ENCODE results near the gene BAHCC1. TPM values are rescaled to one million over a fixed set of nuclear protein-coding genes. Genes with fewer than 3 reads are reported as not detected.
A peak's percentile ranks its signal among the peaks of the same experiment; 100 is the strongest.

The BAHCC1 gene
- total and polyA plus RNA-seq, 2 of the 4 experiments (the other 2 are of a cell fraction): 0.36 to 7.8 TPM

DNA sequence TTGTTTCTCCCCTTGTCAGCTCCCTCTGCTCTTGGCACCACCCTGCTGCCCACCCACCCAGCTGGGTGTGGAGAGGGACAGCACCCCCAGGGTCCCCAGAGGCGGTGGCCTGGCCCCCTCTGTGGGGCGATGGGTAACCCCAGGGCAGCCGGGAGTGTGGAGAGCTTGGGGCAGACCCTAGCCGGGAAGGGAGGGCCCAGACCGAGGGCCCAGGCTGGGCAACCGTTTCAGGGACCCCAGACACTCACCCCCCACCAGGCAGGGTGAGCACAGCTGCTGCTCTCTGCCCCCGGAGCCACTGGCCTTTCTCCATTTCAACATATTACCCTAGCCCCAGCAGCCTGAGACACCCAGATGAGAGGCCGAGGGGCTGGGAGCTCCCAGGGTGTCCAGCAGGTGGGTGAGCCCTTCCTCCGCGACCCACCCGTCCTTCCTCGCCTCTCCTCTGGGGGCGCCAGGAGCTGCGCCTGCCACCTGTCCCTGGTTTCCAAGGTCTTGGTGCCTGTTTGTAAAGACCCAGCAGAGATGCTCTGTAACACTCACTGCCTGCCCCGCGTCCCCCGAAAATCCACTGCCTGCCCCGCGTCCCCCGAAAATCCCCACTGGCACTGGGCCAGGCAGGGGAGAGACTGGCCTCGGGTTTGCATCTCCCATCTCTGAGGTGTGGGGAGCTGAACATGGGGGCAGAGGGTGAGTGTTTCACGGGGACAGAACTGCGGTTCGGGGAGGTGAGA is 45.4 kb downstream of the BAHCC1 start:
- Histone ChIP-seq H3K27me3 (ENCODE audit: control insufficient read depth, insufficient read depth, low read length) (no peaks in the 10 kb centered on the region), H4K8ac (ENCODE audit: low read depth in 2 of 2, low read length in 2 of 2) (no peak overlapping the region)

More for the DNA sequence above, 45.4 kb downstream of the BAHCC1 start:
- Histone ChIP-seq H3K79me1 (ENCODE audit: low read depth in 1 of 2, low read length in 2 of 2) (no peaks in the 10 kb centered on the region), H3K9me1 (ENCODE audit: insufficient read depth, low read length) (no peaks in the 10 kb centered on the region), H2BK120ac (ENCODE audit: low read depth, low read length) (no peak overlapping the region), H4K91ac (ENCODE audit: insufficient read depth, low read depth, low read length) (no peak overlapping the region), H3K23ac (ENCODE audit: low read depth, low read length) (no peak overlapping the region), H4K20me1 (ENCODE audit: insufficient read depth, low read length) (no peaks in the 10 kb centered on the region; the same call in 1 of the 2 replicates), H3K9ac (ENCODE audit: low read depth, low read length) (no peak overlapping the region), H2AK9ac (replicated peaks; ENCODE audit: low read depth, low read length, poor library complexity) (no peak overlapping the region), H3K36me3 (ENCODE audit: control insufficient read depth, insufficient read depth, low read length) (peaks cover 11% of the 10 kb centered on the region), H3K9me3 (ENCODE audit: control insufficient read depth, insufficient read depth, low read length) (no peaks in the 10 kb centered on the region), H2BK20ac (ENCODE audit: low read depth, low read length) (no peak overlapping the region), H2BK15ac (ENCODE audit: low read depth, low read length) (no peak overlapping the region), H3K14ac (replicated peaks; ENCODE audit: low read depth, low read length) (no peak overlapping the region), H2BK5ac (ENCODE audit: low read depth, low read length, poor library complexity, severe bottlenecking) (no peak overlapping the region), H3K56ac (ENCODE audit: extremely low read depth, insufficient read depth, low read length) (no peak overlapping the region), H3K4me1 (ENCODE audit: control insufficient read depth, insufficient read depth, low read length) (peaks cover 4% of the 10 kb centered on the region), H2AK5ac (ENCODE audit: low read depth, low read length) (no peak overlapping the region), H4K5ac (ENCODE audit: low read depth, low read length) (no peak overlapping the region), H2AFZ (replicated peaks; ENCODE audit: low read length, poor library complexity) (no peak overlapping the region), H3K4me3 (ENCODE audit: insufficient read depth, low read depth, low read length) (no peak overlapping the region), H3K4me2 (ENCODE audit: low read depth, low read length) (no peak overlapping the region), H3K4ac (ENCODE audit: low read depth, low read length) (no peak overlapping the region), H3K27ac (ENCODE audit: insufficient read depth, low read length) (no peak overlapping the region), H3K18ac (ENCODE audit: low read depth, low read length) (no peak overlapping the region)
- DNase-seq: no peak
- ChIA-PET POLR2A (ENCODE audit: unreplicated experiment) (no interaction called here), CTCF (interaction anchor here (0.8 to 0.9 kb wide), 2 partner anchors 43 to 46 kb away, joined by 3 to 4 read pairs; partner anchors contain the start of gene BAHCC1)
- peak; percentile 18; the same call in 1 of the 2 replicates for TF ChIP-seq SMC3 (IDR thresholded peaks at IDR 0.05; ENCODE audit: low read depth, low read length)
- TF ChIP-seq RAD21 (IDR thresholded peaks at IDR 0.05; ENCODE audit: low read length): peak; percentile 47
- TF ChIP-seq MAFK (IDR thresholded peaks at IDR 0.05; ENCODE audit: low read depth, low read length): no peak
- TF ChIP-seq, protein P1, sequence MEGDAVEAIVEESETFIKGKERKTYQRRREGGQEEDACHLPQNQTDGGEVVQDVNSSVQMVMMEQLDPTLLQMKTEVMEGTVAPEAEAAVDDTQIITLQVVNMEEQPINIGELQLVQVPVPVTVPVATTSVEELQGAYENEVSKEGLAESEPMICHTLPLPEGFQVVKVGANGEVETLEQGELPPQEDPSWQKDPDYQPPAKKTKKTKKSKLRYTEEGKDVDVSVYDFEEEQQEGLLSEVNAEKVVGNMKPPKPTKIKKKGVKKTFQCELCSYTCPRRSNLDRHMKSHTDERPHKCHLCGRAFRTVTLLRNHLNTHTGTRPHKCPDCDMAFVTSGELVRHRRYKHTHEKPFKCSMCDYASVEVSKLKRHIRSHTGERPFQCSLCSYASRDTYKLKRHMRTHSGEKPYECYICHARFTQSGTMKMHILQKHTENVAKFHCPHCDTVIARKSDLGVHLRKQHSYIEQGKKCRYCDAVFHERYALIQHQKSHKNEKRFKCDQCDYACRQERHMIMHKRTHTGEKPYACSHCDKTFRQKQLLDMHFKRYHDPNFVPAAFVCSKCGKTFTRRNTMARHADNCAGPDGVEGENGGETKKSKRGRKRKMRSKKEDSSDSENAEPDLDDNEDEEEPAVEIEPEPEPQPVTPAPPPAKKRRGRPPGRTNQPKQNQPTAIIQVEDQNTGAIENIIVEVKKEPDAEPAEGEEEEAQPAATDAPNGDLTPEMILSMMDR (conservative IDR thresholded peaks at IDR 0.05; ENCODE audit: low read depth, low read length): peak; percentile 44
- BruUV-seq (replicated peaks): no TSS peak
- in situ Hi-C loops (cut with MboI; ENCODE audit: low sequenced_read_pairs) (no loop called here), intact Hi-C loops (cut with micrococcal nuclease) (no loop called here), dilution Hi-C loops (cut with HindIII; ENCODE audit: low sequenced_read_pairs, unreplicated experiment) (no loop called here)
- 70% methylated on average over 8 of the region's 24 CpGs; no CpG with 5 or more reads in 1 of the 2 experiments for WGBS, 2 experiments (ENCODE audit: extremely low coverage in 2 of 2, insufficient read length in 1 of 2)
- no peak for ATAC-seq (ENCODE audit: low read depth)
